NCI-H2029 treated with DMSO at 0.1 percent for 48 hours (cell line): Measurements from ENCODE around the gene RESP18.
"Not testable (repeated sequence)": the region's sequence is repeated elsewhere in the genome, so short reads cannot be mapped to it uniquely, and the experiment has no call there.

Experiments
- DNase-seq: peaks from one replicate; lab custom pipeline; 2025; lab: John Stamatoyannopoulos, UW

The RESP18 gene

DNA sequence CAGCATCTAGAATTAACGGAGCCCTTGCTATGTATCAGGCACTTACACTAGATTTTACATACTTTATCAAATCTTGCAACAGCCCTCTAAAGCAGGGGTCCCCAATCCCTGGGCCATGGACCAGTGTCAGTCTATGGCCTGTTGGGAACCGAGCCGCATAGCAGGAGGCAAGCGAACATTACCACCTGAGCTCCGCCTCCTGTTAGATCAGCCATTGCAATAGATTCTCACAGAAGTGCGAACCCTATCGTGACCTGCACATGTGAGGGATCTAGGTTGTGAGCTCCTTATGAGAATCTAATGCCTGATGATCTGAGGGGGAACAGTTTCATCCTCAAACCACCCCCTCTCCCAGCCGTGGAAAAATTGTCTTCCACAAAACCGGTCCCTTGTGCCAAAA, 39.9 kb downstream of the RESP18 start:
- no peak for DNase-seq

DNA sequence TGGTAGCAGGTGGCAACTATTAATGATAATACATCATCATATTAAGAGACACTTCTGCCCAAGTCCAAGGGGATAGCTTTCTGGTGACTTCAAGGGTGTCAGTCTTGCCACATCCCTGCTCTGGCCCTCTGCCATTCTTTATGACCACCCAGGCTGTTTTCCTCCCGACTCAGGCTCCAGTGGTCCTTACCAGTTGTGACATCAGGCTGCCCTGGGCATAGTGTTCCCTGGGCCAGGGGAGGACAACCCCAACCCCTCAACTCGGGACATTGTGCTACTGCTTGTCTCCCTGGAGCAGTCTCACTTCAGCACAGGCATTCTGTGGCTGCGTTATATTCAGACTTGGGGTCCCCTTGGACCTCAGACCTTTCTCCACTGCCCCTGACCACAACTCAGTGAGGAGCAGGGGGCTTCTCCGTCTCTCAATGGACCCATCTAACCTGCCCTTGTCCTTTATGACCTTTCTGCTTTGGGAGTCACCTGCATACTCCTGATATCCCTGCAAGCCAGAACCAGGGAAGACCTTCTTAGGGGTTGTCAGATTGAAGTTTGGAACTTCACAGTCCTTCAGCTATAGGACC, 40.5 kb downstream of the RESP18 start:
- no peak for DNase-seq

DNA sequence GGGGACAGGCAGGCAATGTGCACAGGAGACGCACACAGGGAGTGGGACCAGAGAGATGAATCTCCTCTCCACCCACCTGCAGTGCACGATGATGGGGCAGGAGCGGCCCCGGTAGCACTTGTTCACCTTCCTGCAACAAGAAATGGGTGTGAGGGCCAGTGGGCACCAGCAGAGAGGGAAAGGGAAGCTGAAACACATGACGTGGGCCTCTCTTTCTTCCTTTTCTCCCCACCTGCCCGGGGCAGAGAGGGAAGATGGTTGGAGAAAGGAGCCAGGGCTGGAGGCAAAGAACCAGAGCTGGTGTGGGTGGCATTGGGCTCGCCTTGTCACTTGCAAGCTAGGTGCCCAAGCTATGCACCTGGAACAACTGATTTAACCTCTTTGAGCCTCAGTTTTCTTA, 41.1 kb downstream of the RESP18 start:
- DNase-seq = no peak

DNA sequence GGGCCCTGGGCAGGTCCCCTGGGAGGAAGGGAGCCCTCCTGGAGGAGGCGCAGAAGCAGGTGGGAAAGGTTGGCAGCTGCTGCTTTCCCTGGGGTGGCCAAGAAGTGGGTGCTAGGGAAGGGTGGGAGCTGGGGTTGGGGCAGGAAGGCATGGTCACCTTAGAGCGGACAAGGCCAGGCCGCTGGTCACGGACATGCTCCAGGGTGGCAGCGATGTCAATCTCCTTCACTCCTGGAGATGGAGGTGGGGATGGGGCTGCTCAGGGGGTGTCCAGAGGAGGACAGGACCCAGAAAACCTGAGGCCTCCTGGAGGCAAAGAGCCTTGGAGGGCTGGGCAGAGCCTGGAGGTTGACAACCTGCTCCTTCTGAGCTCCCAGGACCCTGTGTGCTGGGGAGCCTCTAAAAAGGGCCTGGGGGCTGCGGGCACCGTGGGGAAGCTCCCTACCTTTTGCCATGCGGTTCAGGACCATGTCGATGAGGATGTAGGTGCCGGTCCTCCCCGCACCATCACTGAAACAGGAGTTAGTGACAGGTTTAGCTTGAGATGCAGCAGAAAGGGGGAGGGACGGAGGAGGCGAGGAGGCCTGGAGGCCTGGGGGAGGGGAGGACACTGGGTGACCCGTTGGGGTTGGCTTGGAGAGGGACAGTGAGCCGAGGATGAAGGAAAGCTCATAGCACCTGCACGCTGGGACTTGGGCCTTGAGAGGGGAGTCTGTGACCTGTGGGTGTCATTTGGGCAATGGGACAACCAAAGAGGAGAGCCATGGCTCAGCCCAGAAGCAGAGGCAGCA, 42.0 kb downstream of the RESP18 start:
- no peak for DNase-seq

DNA sequence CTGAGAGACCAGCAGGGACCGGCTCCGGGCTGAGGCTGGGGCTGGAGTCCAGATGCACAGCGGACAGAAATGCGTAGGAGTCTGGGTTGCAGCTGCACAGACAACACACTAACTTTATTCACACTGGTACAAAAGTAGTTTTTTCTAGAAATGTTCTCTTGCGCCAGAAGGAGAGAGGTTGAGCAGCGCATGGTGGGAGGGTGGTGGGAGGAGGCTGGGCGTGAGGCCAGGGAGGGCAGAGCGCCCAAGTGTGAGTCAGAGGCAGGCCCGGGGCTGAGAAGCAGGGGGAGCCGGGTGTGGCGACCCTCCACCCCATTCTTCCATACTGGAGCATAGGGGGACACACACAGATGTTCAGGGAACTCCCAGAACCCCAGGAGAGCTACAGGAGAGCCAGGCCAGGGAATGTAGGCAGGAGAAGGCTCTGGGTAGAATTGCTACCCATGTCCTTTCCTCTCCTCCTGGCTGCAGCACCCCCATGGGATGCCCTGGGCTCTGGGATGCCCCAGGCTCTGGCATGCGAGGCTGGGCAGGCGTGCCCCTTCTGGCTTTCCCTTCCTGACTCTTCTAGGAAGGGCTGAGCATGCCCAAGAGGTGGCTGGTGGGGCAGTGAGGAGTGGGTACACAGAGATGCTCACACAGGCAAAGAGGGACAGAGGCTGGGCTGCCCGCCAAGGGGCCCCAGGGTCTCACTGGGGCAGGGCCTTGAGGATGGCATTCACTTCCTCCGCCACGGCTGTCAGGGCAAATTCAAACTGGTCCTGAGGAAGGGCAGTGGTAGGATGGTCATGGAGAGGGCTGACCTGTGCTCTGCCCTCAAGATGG, 42.8 kb downstream of the RESP18 start:
- DNase-seq = no peak

DNA sequence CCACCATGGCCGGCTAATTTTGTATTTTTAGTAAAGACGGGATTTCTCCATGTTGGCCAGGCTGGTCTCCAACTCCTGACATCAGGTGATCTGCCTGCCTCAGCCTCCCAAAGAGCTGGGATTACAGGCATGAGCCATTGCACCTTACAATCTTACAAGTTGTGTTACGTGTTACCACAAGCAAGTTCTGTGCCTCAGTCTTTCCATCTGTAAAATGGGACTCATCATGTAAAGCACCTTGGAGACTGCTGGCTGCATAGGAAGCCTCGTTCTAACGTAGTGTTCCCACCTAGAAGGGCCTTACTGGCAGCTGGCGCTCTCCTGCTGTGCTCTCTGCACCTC, 43.4 kb downstream of the RESP18 start:
- DNase-seq = no peak

DNA sequence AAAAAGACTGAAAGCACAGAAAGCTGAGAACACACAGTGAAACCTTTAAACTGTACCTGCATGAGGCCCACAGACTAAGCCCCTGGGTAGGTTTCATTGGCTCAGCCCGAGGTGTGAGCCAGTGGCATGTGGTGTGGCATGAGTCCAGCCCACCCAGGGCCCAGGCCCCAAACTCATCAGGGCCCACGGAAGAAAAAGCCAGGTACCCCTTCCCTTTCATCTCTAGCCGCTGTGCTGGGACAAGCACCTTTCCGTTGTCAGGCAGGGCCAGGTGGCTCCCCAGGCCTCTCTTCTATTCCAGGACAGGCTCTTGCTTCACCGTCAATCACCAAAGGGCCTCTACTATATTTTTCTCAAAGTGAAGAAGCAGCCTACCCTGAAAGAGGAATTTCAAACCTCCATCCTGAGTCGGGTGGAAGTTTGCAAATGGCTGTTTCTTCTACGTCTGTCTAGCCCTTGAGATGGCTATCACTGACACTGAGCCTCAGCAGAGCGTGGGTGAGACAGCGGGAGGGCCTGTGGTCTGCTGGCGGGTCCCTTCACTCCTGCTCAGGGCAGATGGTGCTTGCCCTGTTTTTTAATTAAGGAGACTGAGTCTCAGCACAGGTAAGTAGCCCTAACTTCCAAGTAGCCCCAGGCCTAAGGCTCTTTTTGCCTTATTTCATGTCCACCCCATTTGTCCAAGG, 44.8 kb downstream of the RESP18 start:
- DNase-seq = no peak

DNA sequence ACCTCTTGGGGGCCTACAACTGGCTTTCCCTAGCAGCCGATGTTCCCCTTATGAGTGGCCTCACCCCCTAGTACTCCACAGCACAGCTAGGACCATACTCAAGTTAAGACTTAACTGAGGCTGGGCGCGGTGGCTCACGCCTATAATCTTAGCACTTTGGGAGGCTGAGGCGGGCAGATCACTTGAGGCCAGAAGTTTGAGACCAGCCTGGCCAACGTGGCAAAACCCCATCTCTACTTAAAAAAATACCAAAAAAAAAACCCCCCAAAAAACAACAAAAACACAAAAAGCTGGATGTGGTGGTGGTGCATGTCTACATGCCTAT, 45.5 kb downstream of the RESP18 start:
- DNase-seq = not testable (repeated sequence)

DNA sequence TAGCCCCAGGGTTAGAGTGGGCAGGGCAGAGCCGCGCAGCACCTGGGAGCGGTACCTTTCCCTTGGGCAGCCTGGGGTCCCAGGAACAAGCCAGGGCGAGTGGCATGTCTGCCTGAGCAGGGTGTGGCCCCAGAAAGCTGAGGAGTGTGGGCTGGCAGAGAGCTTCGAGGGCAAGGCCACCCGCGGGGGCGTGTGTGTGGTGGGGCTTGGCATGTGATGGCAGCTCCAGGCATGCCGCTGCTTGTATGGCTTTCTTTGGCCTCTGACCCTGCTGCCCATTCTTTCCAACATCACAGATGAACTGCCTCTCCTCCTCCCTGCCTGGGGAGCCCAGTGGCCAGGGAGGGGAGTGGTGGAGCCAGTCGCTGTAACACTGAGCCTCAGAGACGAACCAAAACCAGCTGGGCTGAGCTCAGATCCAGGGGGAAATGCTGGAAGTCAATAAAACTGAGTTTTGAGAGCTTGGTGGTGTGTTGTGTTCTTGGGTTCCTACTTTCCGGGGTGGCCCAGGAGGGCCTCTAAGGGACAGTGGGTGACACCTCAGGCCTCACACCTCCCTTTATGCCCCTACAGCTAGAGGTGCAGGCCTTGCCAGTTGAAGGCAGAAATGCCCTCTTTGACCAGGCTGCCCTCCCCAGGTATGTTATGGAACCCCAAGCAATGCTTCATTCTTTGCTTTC, 46.0 kb downstream of the RESP18 start:
- no peak for DNase-seq

DNA sequence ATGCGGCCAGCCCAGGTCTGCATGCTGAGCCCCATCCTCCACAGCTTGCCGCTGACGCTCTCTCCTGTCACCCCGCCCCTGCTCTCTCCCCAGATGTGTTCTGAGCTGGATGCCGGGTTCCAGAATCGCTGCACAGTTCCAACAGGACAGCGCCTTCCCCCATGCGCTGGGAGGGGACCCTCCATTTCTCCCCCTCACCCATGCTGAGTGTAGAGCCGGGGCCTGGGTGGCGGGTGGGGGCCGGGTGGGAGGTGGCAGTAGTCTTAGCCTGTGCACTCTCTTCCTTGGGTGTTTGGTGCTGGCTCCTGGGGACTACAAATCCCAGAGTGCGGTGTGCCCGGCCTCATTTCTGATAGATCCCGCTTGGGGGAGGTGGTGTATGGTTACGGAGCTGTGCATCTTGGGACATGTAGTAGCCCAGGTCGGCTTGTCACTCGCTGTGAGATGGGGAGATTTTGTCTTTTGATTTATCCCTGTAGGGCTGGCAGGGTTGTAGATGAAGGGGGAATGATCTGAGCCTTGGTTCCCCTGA, 46.6 kb downstream of the RESP18 start:
- DNase-seq = no peak

DNA sequence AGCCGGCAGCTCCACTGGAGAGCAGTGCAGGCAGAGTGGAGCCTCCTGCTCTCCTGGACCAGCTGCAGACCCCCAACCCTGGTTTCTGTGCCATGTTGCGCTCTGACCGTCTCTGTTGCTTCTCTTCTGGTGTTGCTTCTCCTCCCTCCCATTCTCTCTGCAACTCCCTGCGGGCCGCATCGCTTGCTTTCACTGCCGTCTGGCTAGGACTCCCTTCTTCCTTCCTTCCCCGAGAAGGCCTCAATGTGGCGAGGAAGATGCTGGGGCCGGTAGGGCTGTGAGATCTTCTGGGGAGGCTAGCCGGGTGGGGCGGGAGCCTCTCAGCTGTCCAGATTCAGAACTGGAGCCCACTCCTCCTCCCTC, 47.2 kb downstream of the RESP18 start:
- DNase-seq = no peak

DNA sequence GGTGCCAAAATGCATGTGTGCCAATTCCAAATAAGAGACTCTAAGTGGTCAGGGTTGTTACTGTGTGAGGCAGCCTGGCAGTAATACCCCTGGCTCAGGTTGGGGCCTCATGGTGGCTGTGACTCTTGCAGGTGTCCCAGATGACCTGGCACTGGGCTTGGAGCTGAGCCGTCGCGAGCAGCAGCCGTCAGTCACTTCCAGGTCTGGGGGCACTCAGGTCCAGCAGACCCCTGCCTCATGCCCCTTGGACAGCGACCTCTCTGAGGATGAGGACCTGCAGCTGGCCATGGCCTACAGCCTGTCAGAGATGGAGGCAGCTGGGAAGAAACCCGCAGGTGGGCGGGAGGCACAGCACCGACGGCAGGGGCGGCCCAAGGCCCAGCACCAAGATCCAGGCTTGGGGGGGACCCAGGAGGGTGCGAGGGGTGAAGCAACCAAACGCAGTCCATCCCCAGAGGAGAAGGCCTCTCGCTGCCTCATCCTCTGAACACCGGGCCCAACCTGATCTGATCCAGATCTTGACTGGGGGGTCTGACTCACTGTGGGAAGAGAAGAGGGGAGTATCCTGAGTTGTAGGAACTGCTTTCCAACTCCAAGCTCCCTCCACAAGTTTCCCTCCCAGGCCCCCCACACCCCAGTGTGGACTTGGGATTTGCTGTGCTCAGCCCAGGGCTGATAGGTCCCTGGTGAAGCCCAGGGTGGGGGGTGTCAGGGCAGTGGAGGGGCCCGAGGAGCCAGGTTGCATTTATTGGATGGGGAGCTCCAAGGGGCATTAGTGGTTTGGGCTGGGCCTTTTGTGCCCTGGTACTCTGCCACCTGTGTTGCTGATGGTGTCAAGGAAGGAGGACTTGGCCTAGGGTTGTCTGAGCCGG, 47.8 kb downstream of the RESP18 start:
- DNase-seq = no peak

DNA sequence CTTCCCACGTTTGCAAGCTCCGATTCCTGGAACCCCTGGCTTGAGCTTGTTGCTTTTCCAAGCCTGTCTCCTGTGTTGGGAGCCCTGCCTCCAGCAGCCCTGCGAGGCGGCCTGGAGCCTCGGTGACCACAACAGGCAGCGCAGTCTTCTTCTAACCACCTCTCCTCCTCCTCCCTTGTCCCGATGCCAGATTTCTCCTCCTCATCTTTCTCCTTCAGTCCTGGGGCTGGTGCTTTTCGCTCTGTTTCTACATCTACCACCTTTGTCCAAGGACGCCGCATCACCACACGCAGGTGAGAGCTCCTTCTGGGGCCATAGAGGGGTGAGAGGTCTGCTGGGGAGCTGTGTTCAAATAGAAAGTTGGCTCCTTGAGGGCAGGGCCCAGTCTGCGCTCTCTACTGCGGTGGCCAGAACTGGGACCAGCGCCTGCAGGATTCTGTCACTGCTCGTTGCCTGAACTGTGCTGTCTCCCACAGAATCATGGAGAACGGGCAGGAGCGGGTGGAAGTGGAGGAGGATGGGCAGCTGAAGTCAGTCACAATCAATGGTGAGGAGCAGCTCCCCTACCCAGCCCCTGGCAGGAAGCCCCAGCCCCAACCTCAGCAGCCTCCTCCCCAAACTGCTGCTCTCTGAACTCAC, 49.5 kb downstream of the RESP18 start:
- DNase-seq = no peak

DNA sequence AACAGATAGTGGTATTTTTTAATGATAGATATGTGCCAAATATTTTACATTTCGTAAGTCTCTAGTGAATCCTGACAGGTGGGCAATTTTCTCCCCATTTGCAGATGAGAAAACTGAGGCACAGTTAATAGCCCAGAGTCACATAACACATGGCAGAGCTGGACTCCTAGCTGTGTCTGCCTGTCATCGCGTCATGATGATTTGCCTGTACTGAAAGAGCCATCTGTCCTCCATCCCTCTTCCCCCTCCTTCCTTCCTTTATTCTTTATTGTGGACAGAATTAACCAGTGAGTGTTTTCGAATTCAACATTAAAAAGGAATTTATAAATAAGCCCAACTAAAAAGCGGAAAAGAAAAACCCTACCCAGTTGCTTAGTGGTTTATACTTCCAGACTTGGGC, 50.2 kb downstream of the RESP18 start:
- no peak for DNase-seq

DNA sequence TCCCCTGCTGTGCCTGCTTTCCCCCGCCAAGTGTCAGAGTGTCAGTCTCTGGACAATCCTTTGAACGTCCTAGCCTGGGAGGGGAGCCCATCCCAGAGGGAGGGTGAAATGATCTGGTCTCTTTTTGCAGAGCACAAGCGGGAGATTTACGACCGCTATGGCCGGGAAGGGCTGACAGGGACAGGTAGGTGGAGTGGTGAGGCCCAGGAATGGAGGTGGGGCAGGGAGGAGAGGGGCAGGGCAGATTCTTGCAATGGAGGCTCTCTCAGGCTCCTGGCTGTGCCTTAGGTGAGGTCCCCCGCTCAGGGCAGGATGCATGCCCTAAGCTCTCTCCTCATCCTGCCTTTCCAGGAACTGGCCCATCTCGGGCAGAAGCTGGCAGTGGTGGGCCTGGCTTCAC, 51.0 kb downstream of the RESP18 start:
- no peak for DNase-seq

DNA sequence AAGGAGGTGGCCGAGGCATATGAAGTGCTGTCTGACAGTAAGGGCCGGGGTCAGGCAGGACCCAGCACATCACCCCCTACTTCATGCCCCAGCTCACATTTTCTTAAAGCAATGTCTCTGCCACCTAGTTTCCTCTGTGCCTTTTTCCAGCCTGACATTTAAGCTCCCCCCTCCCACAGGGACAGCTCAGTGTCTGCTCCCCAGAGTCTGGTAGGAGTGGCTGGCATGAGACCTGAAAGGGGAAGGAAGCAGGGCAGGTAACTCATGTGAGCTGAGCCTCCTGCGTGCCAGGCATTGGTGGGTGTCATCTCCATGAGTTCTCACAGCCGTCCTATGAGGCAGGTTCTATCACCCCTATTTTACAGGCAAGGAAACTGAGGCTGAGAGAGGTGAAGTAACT, 51.9 kb downstream of the RESP18 start:
- DNase-seq = no peak

DNA sequence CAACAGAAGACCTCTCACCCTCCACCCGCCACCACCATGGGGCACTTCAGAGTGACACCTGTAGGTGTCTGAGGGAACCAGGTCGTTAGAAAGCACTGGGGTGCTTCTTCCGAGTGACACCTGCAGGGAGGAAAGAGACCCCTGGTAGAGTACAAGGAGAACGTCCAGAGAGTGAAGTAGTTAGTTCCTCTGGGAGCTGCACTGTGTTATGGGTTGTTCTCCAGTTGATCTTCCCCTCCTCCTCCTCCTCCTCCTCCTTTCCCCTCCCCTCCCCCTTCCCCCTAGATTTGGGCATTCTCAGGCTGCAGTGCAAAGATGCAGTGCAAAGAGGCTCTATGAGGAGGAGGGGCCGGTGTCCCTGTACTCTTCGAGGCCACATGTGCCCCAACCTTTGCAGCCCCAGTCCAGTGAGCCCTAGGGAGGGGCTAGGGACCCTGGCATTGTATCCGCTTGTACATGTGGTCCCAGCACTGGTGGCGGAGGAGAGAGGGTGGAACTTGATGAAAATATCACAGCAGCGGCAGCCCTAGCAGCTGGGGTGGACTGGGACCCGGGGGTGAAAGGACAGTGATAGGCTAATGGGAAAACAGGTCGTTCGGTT, 52.5 kb downstream of the RESP18 start:
- no peak for DNase-seq

DNA sequence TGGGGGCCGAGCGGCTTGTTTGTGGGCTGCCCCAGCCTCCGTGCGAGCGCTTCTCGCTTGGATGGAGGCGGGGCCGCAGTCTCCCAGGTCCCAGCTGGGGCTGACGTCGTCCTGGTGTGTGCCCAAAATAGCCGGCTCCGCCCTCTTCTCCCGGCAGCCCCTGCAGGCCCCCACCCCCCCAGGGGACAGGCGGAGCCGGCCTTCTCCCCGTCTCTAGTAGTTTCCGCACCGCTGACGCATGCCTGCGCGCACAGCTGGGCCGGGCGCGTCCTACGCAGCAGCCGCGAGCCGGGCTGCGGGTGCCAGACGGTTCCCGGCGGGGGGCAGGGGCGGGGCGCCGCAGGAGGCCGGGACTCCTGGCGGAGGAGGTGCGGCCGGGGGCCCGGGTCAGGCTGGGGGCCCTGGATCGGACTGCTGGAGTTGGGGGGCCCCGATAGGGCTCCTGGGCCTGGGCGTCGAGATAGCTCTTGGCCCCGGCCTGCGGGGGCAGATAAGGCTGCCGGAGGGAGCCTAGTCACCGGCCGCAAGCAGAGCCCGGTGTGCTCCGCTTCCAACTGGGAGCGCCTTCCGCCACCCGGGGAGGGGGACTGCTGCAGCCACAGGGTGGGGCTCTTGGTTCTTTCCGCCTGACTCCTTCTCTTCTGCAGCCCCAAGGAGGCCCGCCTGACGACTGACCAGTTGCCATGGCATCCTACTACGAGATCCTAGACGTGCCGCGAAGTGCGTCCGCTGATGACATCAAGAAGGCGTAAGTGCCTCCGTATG, 53.2 kb downstream of the RESP18 start, which contains the start of gene DNAJB2:
Gene DNAJB2 (plus strand): TSS at position 216 of the 765 bp plus-strand sequence. CDS start 468 bp downstream, at position 684.
- DNase-seq = peak; percentile 77

DNA sequence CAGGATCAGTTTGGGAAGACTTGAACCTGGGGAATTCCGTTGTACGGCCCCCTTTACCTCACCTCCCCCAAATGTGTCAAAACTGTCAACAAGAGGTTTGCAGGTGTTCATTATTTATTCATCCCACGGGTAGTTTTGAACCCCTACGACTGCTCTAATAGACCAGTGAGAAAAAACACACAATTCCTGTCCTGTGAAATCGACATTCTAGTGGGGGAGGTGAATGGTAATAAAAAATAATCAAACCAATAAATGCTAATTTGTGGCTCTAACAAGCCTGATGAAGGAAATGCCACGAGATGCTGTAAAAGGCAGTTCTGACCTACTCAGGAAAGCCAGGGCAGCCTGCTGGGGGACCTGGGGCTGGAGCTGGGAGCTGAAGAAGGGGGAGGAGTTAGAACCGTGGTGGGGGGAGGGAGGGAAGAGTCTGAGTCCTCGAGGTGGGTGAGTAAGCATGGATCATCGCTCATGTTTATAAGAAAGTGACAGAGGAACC, 53.8 kb downstream of the RESP18 start:
- peak; percentile 42 for DNase-seq
